Measurements from ENCODE around the gene ALPP. TPM values are rescaled to one million over a fixed set of nuclear protein-coding genes. Genes with fewer than 3 reads are reported as not detected.

The ALPP gene
- total RNA-seq, 1 experiment from 2014 or later = 0.20 TPM

- no peak overlapping the region for H3K4me3 Mint-ChIP-seq
- H3K14ac ChIP-seq (ENCODE audit: insufficient read depth, low read length) = no peak overlapping the region
- peaks cover 14% of the 10 kb centered on the region for H3K27me3 Mint-ChIP-seq (ENCODE audit: low read depth)
- no peak for TF ChIP-seq CTCF (conservative IDR thresholded peaks at IDR 0.05)
- H4K5ac ChIP-seq (ENCODE audit: insufficient read length, low read depth, low read length) = no peak overlapping the region
- H2BK120ac ChIP-seq (ENCODE audit: low read depth, low read length, poor library complexity, severe bottlenecking) = no peak overlapping the region
- no peak overlapping the region for H2BK12ac ChIP-seq (ENCODE audit: insufficient read length, low read depth, low read length)
- H4K8ac ChIP-seq (replicated peaks; ENCODE audit: insufficient read length, low read depth, low read length) = no peak overlapping the region
- H3K27me3 ChIP-seq (ENCODE audit: insufficient read depth, low read length) = no peaks in the 10 kb centered on the region
- no peak overlapping the region for H3K23ac ChIP-seq (ENCODE audit: insufficient read length, low read depth, low read length)
- no peaks in the 10 kb centered on the region for H3K9me3 ChIP-seq (ENCODE audit: control insufficient read depth, low read depth, low read length)
- H4K20me1 ChIP-seq (ENCODE audit: control insufficient read depth, insufficient read depth, insufficient read length) = no peaks in the 10 kb centered on the region
- H3K79me1 ChIP-seq (ENCODE audit: insufficient read depth, low read depth, low read length, poor library complexity, severe bottlenecking) = no peaks in the 10 kb centered on the region
- H2AFZ ChIP-seq (ENCODE audit: low read length) = no peak overlapping the region
- no peak overlapping the region for H2BK20ac ChIP-seq (ENCODE audit: low read depth, low read length, poor library complexity, severe bottlenecking)
- peaks cover 0 to 5% (median 3%) of the 10 kb centered on the region in 3 experiments; a peak in 2 of 7 replicates for H3K36me3 Mint-ChIP-seq (ENCODE audit: insufficient read depth in 1 of 3, low read depth in 3 of 3)
- H3T11ph ChIP-seq (ENCODE audit: low read length) = no peak overlapping the region
- peaks cover 2% of the 10 kb centered on the region in 2 experiments; a peak in 2 of 4 replicates for H3K4me1 Mint-ChIP-seq
- no peak overlapping the region for H2AK5ac ChIP-seq (ENCODE audit: insufficient read length, low read length)
- H3K4me2 ChIP-seq (ENCODE audit: insufficient read depth, insufficient read length, low read length) = no peak overlapping the region
- no peak overlapping the region for H3K27ac Mint-ChIP-seq
- no peaks in the 10 kb centered on the region for H3K4me1 ChIP-seq (ENCODE audit: insufficient read depth, low read length)
- H3K79me2 ChIP-seq (ENCODE audit: insufficient read depth, low read length) = no peaks in the 10 kb centered on the region
- H4K91ac ChIP-seq (ENCODE audit: insufficient read length, low read depth, low read length) = no peak overlapping the region
- H2BK5ac ChIP-seq (ENCODE audit: insufficient read length, low read length) = no peak overlapping the region
- no peak overlapping the region for H2BK15ac ChIP-seq (ENCODE audit: low read depth, low read length)
- DNase-seq = no peak
- H3K9me3 Mint-ChIP-seq = peaks cover 2 to 11% of the 10 kb centered on the region in 2 experiments; a peak in 2 of 5 replicates
- no peak overlapping the region for H3K4ac ChIP-seq (ENCODE audit: low read depth, low read length)
- H3K9ac ChIP-seq (ENCODE audit: extremely low read depth, insufficient read length, low read length) = no peak overlapping the region
- H3K23me2 ChIP-seq (ENCODE audit: insufficient read length, low read depth, low read length, poor library complexity, severe bottlenecking) = no peaks in the 10 kb centered on the region
- no CpG with 5 or more reads among the region's 19 CpGs for WGBS (ENCODE audit: extremely low coverage, insufficient read length, low lambda C conversion rate)
- no peak overlapping the region for H3K18ac ChIP-seq (ENCODE audit: insufficient read length, low read depth, low read length)
- H3K56ac ChIP-seq (ENCODE audit: insufficient read length, low read depth, low read length) = no peak overlapping the region
- H3K27ac ChIP-seq (ENCODE audit: insufficient read length, low read depth, low read length) = no peak overlapping the region
These were observed 35.7 kb upstream of the ALPP start for GRCh38 chr2:232342635-232343565.

Measured in H9 (cell line).